AG10803 (cell line): ENCODE data around the gene SYT7.

Source experiments
- DNase-seq: peaks from one replicate; pipeline ENCODE4 v3.0.0; 2010; ENCODE audit warnings: low read depth
- H3K4me3 ChIP-seq: 2 replicates; pipeline ENCODE4 v1.5.1; 2011; ENCODE audit warnings: mild to moderate bottlenecking, low read length, control low read depth
- CTCF ChIP-seq: conservative IDR thresholded peaks from 2 replicates; pipeline ENCODE4 v1.5.1; 2011; ENCODE audit warnings: mild to moderate bottlenecking, low read length, control low read depth, inconsistent platforms

SYT7 gene

GRCh38 chr11:61542705-61543104 lies 38.2 kb downstream of the SYT7 start:
- H3K4me3 ChIP-seq: no peak overlapping the region
- DNase-seq: no peak
- no peak for TF ChIP-seq CTCF

GRCh38 chr11:61542024-61542461 lies 38.8 kb downstream of the SYT7 start:
- no peak for DNase-seq
- no peak overlapping the region for H3K4me3 ChIP-seq
- no peak for TF ChIP-seq CTCF

- no peak for TF ChIP-seq CTCF
- no peak overlapping the region for H3K4me3 ChIP-seq
- DNase-seq: peak; percentile 38
Observed at GRCh38 chr11:61541598-61541997, 39.3 kb downstream of the SYT7 start.

GRCh38 chr11:61540528-61540927 lies 40.3 kb downstream of the SYT7 start:
- no peak overlapping the region for H3K4me3 ChIP-seq
- no peak for TF ChIP-seq CTCF
- DNase-seq: no peak

GRCh38 chr11:61539831-61540357 lies 41.0 kb downstream of the SYT7 start:
- no peak for DNase-seq
- H3K4me3 ChIP-seq: no peak overlapping the region
- no peak for TF ChIP-seq CTCF

- no peak for DNase-seq
- no peak for TF ChIP-seq CTCF
- H3K4me3 ChIP-seq: no peak overlapping the region
Observed at GRCh38 chr11:61539006-61539405, 41.9 kb downstream of the SYT7 start.

GRCh38 chr11:61538636-61538961 lies 42.3 kb downstream of the SYT7 start:
- no peak for TF ChIP-seq CTCF
- DNase-seq: no peak
- no peak overlapping the region for H3K4me3 ChIP-seq
